ENCODE measurements around the gene APBB3.
A peak's percentile ranks its signal among the peaks of the same experiment; 100 is the strongest.

APBB3 gene

DNA sequence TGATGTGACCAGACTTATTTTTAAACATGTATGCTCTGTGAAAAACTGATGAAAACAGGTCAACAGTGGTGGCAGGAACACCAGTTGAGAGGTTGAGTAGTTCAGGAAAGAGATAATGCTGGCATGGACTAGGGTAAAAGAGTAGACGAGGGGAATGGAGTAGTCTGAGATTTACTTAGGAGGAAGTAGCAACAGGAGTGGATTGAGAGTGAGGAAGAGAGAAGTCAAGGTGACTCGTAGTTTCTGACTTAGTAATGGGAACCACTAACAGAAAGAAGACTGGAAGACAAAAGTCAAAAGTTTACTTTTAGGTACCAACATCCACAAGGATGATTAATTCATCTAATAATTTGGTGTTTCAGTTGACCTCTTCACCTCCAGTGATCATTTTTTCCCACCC, 10.7 kb downstream of the APBB3 start:
- peak overlapping the region; percentile 14 for H3K27ac ChIP-seq (ENCODE audit: low read length)

DNA sequence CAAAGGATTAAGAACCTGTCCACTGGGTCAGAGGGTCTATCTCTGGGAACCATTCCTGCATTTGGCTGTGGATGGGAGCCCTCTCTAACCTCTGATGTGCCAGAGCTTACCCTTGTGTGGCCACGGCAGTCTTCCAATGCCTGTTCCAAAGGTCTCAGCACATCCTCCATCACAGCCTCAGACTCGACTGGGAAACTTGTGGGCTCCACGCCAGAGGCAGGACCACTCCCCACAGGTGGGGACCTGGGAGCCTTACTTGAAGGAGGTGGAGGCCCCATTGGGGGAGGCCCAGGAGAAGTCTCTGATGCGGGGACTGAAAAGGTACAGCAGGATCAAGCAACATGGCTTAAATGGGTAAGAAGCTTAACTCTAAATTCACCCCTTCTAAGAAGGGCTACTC, 12.5 kb downstream of the APBB3 start:
- no peaks in the 10 kb centered on the region for H3K9me3 ChIP-seq (ENCODE audit: control insufficient read depth in 1 of 2, low read length in 2 of 2)
- H3K4me1 ChIP-seq (ENCODE audit: control insufficient read depth in 1 of 2, insufficient read depth in 2 of 2, low read length in 2 of 2) = peaks cover 37 to 41% of the 10 kb centered on the region in 2 donors
- H3K36me3 ChIP-seq (ENCODE audit: control insufficient read depth in 1 of 2, insufficient read depth in 2 of 2, low read length in 2 of 2) = peaks cover 23 to 28% of the 10 kb centered on the region in 2 donors

More for the DNA sequence above, 10.7 kb downstream of the APBB3 start:
- Histone ChIP-seq H3K27me3 (ENCODE audit: low read depth, low read length) (no peaks in the 10 kb centered on the region), H3K4me3 (ENCODE audit: low read depth in 1 of 2, low read length in 2 of 2) (no peak overlapping the region), H3K9me3 (ENCODE audit: control insufficient read depth in 1 of 2, low read length in 2 of 2) (no peaks in the 10 kb centered on the region), H3K36me3 (ENCODE audit: control insufficient read depth in 1 of 2, insufficient read depth in 2 of 2, low read length in 2 of 2) (peaks cover 23 to 25% of the 10 kb centered on the region in 2 donors), H3K4me1 (ENCODE audit: control insufficient read depth in 1 of 2, insufficient read depth in 2 of 2, low read length in 2 of 2) (peaks cover 23 to 28% of the 10 kb centered on the region in 2 donors)

DNA sequence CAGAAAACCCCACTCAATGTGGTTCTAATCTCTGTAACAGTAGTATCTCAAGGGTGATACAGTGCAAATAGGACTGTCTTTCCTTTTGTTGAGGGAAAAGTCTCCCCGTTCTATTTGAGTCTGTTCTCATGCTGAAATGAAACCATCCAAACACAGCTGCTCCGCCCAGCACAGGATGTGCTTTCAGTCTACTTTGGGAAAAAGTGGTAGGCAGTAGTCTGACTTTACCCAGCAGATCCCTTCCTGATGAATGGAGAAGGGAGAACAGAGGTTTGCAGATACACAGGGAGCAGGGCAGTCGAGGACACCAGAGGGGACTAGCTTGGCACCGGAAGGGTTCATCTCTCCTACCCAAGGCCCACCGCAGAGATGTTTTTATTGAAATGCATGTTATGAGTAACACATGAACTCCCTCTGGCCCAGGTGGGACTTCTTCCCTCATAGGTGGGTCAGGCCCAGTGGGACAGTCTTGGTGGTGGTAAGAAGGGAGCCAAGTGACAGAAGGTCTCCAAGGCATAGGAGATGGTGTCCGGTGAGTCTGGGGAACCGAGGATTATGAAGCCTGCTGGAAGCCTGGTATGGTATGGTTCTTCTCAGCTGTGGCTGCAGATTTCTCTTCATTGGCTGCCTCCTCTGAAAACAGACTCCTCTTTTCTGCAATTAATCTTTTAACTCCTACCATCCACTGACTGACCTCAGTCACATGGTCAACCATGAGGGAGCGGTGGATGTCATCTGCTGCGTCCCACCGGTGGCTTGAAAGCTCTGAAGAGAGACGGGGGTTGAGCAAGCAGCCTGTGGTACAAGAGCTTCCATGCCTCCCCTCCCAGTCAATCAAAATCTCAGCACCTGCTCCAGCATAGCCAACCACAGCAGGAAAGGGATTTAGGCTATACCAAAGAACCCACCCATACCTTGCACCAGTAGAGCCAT, 14.0 kb downstream of the APBB3 start:
- H3K27ac ChIP-seq (ENCODE audit: low read length) = peak overlapping the region; percentile 94
- peaks cover 23 to 28% of the 10 kb centered on the region in 2 donors for H3K36me3 ChIP-seq (ENCODE audit: control insufficient read depth in 1 of 2, insufficient read depth in 2 of 2, low read length in 2 of 2)
- H3K27me3 ChIP-seq (ENCODE audit: low read depth, low read length) = no peaks in the 10 kb centered on the region
- peak overlapping the region in 1 of 2 donors; percentile 30 for H3K4me3 ChIP-seq (ENCODE audit: low read depth in 1 of 2, low read length in 2 of 2)
- peaks cover 30 to 36% of the 10 kb centered on the region in 2 donors for H3K4me1 ChIP-seq (ENCODE audit: control insufficient read depth in 1 of 2, insufficient read depth in 2 of 2, low read length in 2 of 2)
- no peaks in the 10 kb centered on the region for H3K9me3 ChIP-seq (ENCODE audit: control insufficient read depth in 1 of 2, low read length in 2 of 2)

More for the DNA sequence above, 12.5 kb downstream of the APBB3 start:
- Histone ChIP-seq H3K4me3 (ENCODE audit: low read depth in 1 of 2, low read length in 2 of 2) (no peak overlapping the region), H3K27me3 (ENCODE audit: low read depth, low read length) (no peaks in the 10 kb centered on the region), H3K27ac (ENCODE audit: low read length) (peak overlapping the region; percentile 3)

DNA sequence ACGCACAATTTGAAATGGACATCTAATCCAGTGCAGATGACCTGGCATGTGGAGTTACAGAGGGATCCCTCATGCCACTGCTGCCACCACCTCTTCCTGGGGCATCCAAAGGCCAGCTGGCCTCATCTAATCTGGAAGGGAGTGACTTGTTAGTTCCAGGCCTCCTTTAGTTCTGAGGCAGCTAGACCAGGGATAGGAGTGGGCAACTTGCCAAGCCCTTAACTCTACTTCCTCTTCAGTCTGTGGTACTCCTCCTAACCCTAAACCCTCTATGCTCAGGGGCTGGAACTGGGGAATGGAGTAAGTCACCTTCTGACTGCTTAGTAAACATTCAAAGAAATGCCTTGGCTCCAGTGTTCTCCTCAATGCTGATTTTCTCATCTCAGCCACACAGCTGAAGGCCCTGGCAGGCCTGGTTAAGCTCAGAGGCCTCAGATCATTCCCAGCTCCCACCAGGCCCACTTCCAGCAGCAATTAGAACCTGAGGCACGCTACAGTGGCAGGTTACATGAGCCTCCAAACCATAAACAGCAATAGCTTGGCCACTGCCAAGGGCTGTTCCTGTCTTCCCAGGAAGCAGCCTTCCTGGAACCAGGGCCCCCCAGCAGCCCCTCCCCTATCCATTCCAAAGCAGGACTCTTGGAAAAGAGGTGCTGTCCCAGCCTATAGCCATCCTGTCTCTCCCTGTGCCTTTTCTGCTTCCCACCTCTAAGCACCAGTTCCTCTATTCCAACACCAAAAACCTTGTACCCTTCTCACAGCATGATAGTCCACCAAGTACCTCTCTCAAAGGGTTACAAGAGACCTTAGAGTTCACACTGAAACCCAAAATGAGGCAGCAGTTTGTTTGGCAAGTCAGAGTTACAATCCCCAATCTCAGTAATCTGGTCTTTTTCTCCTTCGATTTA, 14.9 kb downstream of the APBB3 start:
- H3K4me1 ChIP-seq (ENCODE audit: control insufficient read depth in 1 of 2, insufficient read depth in 2 of 2, low read length in 2 of 2) = peaks cover 30 to 34% of the 10 kb centered on the region in 2 donors
- H3K27me3 ChIP-seq (ENCODE audit: low read depth, low read length) = no peaks in the 10 kb centered on the region
- H3K4me3 ChIP-seq (ENCODE audit: low read depth in 1 of 2, low read length in 2 of 2) = peak overlapping the region in 1 of 2 donors; percentile 65
- H3K9me3 ChIP-seq (ENCODE audit: control insufficient read depth in 1 of 2, low read length in 2 of 2) = no peaks in the 10 kb centered on the region
- peaks cover 27 to 33% of the 10 kb centered on the region in 2 donors for H3K36me3 ChIP-seq (ENCODE audit: control insufficient read depth in 1 of 2, insufficient read depth in 2 of 2, low read length in 2 of 2)
- peak overlapping the region; percentile 94 for H3K27ac ChIP-seq (ENCODE audit: low read length)

DNA sequence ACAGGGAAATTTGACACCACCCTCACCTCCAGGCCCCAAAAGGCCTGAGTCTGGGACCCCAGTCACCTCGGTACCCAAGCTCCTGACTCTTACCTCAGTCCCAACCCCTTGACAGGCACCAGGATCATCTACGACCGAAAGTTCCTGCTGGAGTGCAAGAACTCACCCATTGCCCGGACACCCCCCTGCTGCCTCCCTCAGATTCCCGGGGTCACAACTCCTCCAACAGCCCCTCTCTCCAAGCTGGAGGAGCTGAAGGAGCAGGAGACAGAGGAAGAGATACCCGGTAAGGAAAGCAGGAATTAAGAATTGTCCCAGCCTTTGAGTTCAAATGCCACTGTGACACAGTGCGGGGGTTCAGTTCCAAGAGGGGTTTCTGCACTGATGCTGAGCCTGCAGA, 15.6 kb downstream of the APBB3 start:
- H3K36me3 ChIP-seq (ENCODE audit: control insufficient read depth in 1 of 2, insufficient read depth in 2 of 2, low read length in 2 of 2) = peaks cover 29 to 39% of the 10 kb centered on the region in 2 donors
- peak overlapping the region in 1 of 2 donors; percentile 65 for H3K4me3 ChIP-seq (ENCODE audit: low read depth in 1 of 2, low read length in 2 of 2)
- peaks cover 30 to 34% of the 10 kb centered on the region in 2 donors for H3K4me1 ChIP-seq (ENCODE audit: control insufficient read depth in 1 of 2, insufficient read depth in 2 of 2, low read length in 2 of 2)
- no peaks in the 10 kb centered on the region for H3K9me3 ChIP-seq (ENCODE audit: control insufficient read depth in 1 of 2, low read length in 2 of 2)
- H3K27me3 ChIP-seq (ENCODE audit: low read depth, low read length) = no peaks in the 10 kb centered on the region
- peak overlapping the region; percentile 94 for H3K27ac ChIP-seq (ENCODE audit: low read length)

DNA sequence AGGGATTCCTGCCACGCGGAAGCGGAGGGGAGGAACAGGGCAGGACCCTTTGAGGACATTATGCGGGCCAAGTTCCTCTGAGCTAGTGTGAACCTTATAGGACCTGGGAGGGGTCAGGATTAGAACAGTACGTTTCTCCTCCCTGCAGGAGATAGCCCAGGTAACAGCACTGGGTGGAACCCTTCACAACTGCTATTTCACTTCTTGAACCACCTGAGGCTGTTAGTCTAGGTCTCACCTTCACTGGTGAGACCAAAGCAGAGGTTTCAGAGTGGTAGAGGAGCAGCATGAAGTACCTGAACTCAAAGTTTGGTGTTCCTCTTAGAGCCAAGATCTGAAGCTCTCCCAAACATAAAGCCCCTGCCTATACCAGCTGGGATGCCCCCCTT, 16.1 kb downstream of the APBB3 start:
- H3K36me3 ChIP-seq (ENCODE audit: control insufficient read depth in 1 of 2, insufficient read depth in 2 of 2, low read length in 2 of 2) = peaks cover 29 to 44% of the 10 kb centered on the region in 2 donors

DNA sequence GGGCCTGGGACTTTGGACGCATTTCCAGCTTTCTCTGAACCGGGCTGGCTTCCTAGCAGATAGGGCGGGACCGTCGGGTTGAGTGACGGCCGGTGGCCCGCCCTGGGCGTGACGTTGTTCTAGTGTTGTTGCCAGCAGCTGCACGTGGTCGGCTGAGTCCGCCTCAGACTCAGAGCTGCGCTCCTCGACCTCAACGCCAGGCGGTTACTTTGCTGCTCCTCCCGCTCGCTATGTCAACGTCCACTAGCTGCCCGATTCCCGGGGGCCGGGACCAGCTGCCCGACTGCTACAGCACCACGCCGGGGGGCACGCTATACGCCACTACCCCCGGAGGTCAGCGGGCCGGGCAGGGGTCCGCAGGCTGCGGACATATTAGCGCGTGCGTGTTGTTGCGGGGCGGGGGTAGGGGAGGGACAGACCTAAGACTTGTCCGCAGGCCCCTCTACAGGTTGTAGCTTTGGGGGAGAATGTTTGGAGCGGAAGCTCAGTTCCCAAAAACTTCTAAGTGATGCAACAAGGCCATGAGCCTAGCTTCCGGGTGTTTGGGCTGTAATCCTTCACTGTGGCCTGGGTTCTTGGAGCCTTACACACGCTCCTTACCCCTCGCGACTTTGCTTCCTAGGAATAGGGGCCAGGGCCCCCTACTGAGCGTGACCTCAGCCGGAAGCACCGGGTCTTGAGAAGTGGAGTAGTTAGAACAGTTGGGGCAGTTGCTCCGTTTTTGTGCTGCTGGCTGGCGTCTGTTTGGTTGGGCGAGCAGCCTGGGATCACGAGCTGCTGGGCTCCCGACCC, 16.7 kb downstream of the APBB3 start, which contains the start of gene EIF4EBP3:
Gene EIF4EBP3, plus strand, starts transcription at position 155 of the 792 bp plus-strand sequence. Its CDS starts 76 bp downstream, at position 231.
- Histone ChIP-seq H3K27me3 (ENCODE audit: low read depth, low read length) (no peaks in the 10 kb centered on the region), H3K4me3 (ENCODE audit: low read depth in 1 of 2, low read length in 2 of 2) (peak within 1 kb of the TSS; percentile 60 to 65), H3K36me3 (ENCODE audit: control insufficient read depth in 1 of 2, insufficient read depth in 2 of 2, low read length in 2 of 2) (peaks cover 32 to 49% of the 10 kb centered on the region in 2 donors), H3K4me1 (ENCODE audit: control insufficient read depth in 1 of 2, insufficient read depth in 2 of 2, low read length in 2 of 2) (peaks cover 30 to 34% of the 10 kb centered on the region in 2 donors), H3K9me3 (ENCODE audit: control insufficient read depth in 1 of 2, low read length in 2 of 2) (no peaks in the 10 kb centered on the region), H3K27ac (ENCODE audit: low read length) (peak within 1 kb of the TSS; percentile 94)

More for the DNA sequence above, 16.1 kb downstream of the APBB3 start:
- no peaks in the 10 kb centered on the region for H3K27me3 ChIP-seq (ENCODE audit: low read depth, low read length)
- no peaks in the 10 kb centered on the region for H3K9me3 ChIP-seq (ENCODE audit: control insufficient read depth in 1 of 2, low read length in 2 of 2)
- H3K27ac ChIP-seq (ENCODE audit: low read length) = peak overlapping the region; percentile 94
- peak overlapping the region; percentile 60 to 65 for H3K4me3 ChIP-seq (ENCODE audit: low read depth in 1 of 2, low read length in 2 of 2)
- H3K4me1 ChIP-seq (ENCODE audit: control insufficient read depth in 1 of 2, insufficient read depth in 2 of 2, low read length in 2 of 2) = peaks cover 30 to 34% of the 10 kb centered on the region in 2 donors

DNA sequence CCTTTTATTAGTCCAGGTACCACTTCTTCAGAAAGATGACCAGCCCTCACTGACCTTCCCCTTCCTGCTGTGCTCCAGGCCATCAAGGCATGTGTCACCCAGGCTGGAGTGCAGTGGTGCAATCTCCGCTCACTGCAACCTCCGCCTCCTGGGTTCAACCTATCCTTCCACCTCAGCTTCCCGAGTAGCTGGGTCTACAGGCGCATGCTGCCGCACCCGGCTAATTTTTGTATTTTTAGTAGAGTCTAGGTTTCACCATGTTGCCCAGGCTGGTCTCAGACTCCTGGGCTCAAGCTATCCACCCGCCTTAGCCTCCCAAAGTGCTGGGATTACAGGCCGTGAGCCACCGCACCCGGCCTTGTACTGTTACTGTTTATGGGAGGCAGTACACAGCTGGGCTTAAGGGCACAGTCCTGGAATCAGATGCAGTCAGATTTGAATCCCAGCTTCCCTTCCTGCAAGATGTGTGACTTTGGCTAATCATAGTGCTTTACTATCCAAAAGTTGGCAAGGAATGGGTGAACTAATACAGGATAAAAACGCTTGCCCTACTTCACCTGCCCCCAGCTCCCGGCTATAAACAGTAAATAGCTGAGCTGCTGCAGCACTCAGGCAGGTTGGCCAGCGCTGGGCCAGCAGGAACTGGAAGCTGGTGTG, 17.4 kb downstream of the APBB3 start:
- H3K9me3 ChIP-seq (ENCODE audit: control insufficient read depth in 1 of 2, low read length in 2 of 2) = no peaks in the 10 kb centered on the region
- peaks cover 32 to 55% of the 10 kb centered on the region in 2 donors for H3K36me3 ChIP-seq (ENCODE audit: control insufficient read depth in 1 of 2, insufficient read depth in 2 of 2, low read length in 2 of 2)
- H3K4me1 ChIP-seq (ENCODE audit: control insufficient read depth in 1 of 2, insufficient read depth in 2 of 2, low read length in 2 of 2) = peaks cover 30 to 34% of the 10 kb centered on the region in 2 donors
- no peaks in the 10 kb centered on the region for H3K27me3 ChIP-seq (ENCODE audit: low read depth, low read length)
- H3K4me3 ChIP-seq (ENCODE audit: low read depth in 1 of 2, low read length in 2 of 2) = peak overlapping the region in 1 of 2 donors; percentile 65
- peak overlapping the region; percentile 94 for H3K27ac ChIP-seq (ENCODE audit: low read length)

DNA sequence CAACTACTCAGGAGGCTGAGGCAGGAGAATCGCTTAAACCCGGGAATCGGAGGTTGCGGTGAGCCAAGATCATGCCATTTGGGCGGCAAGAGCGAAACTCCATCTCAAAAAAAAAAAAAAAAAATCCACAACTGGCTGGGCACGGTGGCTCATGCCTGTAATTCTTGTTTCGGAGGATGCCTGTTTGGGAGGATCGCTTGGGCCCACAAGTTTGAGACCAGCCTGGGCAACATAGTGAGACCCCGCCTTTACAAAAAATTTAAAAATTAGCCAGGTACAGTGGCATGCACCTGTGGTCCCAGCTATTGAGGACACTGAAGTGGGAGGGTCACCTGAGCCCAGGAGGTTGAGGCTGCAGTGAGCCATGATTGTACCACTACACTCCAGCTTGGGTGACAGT, 18.8 kb downstream of the APBB3 start:
- Histone ChIP-seq H3K9me3 (ENCODE audit: control insufficient read depth in 1 of 2, low read length in 2 of 2) (no peaks in the 10 kb centered on the region), H3K4me1 (ENCODE audit: control insufficient read depth in 1 of 2, insufficient read depth in 2 of 2, low read length in 2 of 2) (peaks cover 30 to 34% of the 10 kb centered on the region in 2 donors), H3K27ac (ENCODE audit: low read length) (no peak overlapping the region), H3K27me3 (ENCODE audit: low read depth, low read length) (no peaks in the 10 kb centered on the region), H3K36me3 (ENCODE audit: control insufficient read depth in 1 of 2, insufficient read depth in 2 of 2, low read length in 2 of 2) (peaks cover 29 to 48% of the 10 kb centered on the region in 2 donors), H3K4me3 (ENCODE audit: low read depth in 1 of 2, low read length in 2 of 2) (no peak overlapping the region)

DNA sequence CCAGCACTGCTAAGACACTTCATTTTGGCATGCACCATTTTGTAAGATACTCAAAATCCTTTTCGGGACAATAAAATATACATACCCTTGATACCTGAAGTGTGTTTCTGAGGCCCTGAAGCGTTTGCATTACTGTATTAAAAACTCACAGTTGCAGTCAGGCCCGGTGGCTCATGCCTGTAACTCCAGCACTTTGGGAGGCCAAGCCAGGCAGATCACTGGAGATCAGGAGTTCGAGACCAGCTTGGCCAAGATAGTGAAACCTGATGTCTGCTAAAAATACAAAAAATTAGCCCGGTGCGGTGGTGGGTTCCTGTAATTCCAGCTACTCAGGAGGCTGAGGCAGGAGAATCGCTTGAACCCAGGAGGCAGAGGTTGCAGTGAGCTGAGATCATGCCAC, 19.4 kb downstream of the APBB3 start:
- Histone ChIP-seq H3K4me3 (ENCODE audit: low read depth in 1 of 2, low read length in 2 of 2) (no peak overlapping the region), H3K9me3 (ENCODE audit: control insufficient read depth in 1 of 2, low read length in 2 of 2) (no peaks in the 10 kb centered on the region), H3K36me3 (ENCODE audit: control insufficient read depth in 1 of 2, insufficient read depth in 2 of 2, low read length in 2 of 2) (peaks cover 29 to 48% of the 10 kb centered on the region in 2 donors), H3K27me3 (ENCODE audit: low read depth, low read length) (no peaks in the 10 kb centered on the region), H3K4me1 (ENCODE audit: control insufficient read depth in 1 of 2, insufficient read depth in 2 of 2, low read length in 2 of 2) (peaks cover 30 to 33% of the 10 kb centered on the region in 2 donors), H3K27ac (ENCODE audit: low read length) (no peak overlapping the region)

All from muscle layer of duodenum (tissue), 2 donors.